GM12801 (cell line): ENCODE measurements around the gene PDE6G.

Experiments used
- CTCF ChIP-seq: IDR thresholded peaks from one replicate; pipeline ENCODE4 v1.5.1; 2011; ENCODE audit warnings: control low read depth; ENCODE audit not compliant: insufficient read length; ENCODE audit errors: extremely low read depth

The PDE6G gene

GRCh38 chr17:81650951-81651350, 5.4 kb downstream of the PDE6G start:
- no peak for TF ChIP-seq CTCF

DNA sequence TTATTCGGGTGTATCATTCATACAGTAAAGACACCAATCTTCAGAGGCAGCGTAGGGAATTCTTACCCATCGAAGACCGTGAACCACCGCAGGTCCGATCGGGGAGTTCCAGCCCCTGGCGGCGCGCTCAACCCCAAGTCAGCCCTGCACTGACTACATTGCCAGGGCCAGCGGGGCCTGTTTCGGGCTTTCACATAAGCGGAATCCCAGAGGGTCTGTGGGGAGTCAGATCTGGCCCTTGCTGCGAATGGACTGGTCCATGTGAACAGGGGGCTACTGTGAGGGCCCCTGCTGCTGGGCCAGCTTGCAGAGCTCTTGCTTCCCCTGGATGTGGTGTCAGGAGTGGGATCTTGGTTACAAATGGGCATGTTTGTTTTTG, 7.6 kb downstream of the PDE6G start:
- no peak for TF ChIP-seq CTCF

DNA sequence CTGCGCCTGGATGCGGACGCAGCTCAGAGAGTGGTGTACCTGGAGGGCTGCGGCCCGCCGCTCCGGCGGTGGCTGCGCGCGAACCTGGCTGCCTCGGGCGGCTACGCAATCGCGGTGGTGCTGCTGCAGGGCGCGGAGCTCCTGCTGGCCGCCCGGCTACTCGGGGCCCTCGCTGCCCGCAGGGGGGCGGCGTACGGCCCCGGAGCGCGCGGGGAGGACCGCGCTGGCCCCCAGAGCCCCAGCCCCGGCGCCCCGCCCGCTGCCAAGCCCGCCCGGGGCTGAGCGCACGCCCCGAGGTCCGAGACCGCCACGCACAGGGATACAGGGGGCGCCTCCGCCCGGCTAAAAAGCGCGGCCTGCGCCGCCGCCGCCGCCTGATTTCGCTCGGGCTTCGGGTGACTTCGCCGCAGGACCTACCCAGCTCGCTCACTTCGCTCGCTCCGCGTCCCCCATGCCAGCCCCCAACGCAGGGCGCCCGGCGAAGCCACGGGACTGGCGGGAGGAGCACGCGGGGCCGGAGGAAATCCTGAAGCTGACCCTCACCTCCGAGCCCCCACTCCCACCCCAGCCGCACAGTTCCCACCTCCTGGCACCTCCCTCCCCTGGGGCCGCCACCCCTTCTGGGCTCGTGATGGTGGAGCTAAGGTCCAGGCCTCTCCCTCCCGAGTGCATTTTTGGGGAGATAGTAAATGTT, 8.2 kb downstream of the PDE6G start:
- no peak for TF ChIP-seq CTCF

DNA sequence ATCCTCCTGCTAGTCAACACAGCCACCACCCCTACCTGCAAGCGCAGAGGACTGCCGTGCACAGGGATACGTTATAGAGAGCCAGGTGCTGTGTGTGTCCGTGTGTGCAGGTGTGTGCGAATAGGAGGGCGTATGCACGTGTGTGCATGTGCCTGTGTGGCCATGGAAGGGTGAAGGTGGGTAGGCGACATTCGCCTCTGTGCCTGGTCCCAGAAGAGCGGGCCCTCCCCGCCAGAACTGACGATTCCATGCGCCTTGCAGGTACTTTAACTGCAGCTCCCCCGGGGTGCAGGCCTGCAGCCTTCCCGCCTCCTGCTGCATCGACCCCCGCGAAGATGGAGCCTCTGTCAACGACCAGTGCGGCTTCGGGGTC, 8.7 kb downstream of the PDE6G start:
- no peak for TF ChIP-seq CTCF

DNA sequence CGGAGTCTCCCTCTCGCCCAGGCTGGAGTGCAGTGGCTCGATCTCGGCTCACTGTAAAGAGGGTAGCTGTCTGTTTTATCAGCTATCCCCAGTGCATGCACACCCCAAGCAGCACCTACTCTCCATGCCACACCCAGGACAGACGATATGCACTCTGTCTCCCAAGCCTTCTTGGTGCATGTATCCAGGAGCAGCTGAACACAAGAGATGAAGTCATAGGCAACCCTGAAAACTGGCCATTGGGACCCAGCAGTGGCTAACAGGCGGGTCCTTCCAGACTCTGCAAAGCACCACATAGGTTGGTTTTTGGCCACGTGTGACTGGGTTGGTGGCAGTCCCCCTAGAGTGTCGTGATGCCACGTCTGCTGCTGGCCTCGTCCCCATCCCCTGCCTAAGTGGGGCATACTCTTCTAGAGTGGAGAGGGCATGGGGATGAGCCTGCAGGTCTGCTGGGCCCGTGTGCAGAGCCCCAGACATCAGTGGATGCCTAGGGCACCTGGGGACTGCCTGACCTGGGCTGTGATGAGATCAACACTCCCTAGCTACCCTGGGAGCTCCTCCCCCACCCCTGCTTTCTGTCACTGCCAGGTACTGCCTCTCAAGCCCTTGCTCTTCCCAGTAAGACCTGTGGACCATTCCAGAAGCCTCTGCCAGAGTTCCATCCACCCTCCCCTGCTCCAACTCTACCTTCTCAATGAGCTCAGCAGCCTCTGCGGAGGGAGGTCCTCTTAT, 9.3 kb downstream of the PDE6G start:
- TF ChIP-seq CTCF, result no peak

DNA sequence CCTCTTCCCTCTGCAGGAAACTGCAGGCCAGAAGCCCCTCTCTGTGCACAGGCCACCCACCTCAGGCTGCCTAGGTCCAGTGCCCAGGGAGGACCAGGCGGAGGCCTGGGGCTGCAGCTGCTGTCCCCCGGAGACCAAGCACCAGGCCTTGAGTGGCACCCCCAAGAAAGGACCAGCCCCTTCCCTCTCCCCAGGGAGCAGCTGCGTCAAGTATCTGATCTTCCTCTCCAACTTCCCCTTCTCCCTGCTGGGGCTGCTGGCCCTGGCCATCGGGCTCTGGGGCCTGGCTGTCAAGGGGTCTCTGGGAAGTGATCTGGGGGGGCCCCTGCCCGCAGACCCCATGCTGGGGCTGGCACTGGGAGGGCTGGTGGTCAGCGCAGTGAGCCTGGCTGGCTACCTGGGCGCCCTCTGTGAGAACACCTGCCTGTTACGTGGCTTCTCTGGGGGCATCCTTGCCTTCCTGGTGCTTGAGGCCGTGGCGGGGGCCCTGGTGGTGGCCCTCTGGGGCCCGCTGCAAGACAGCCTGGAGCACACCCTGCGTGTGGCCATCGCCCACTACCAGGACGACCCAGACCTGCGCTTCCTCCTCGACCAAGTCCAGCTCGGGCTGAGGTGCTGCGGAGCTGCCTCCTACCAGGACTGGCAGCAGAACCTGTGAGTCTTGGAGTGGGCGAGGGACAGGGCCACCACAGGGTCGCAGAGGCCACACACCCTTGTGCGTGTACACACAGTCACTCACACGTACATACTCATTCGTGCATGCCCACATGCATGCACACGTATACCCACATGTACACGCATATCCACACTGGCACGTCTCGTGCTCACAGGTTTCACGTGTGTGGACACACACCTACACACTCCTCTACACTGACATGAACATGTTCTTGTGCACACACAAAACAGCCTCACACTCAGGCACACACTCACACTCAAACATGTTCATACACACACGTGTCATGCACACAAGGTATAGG, 11.1 kb downstream of the PDE6G start:
- no peak for TF ChIP-seq CTCF

GRCh38 chr17:81644496-81644895, 11.8 kb downstream of the PDE6G start:
- no peak for TF ChIP-seq CTCF
